ENCODE results near the gene PAGR1. TPM values are rescaled to one million over a fixed set of nuclear protein-coding genes. Genes with fewer than 3 reads are reported as not detected.
A peak's percentile ranks its signal among the peaks of the same experiment; 100 is the strongest.

PAGR1 gene
- total RNA-seq, 1 donor from 2014 or later: 14.7 TPM

DNA sequence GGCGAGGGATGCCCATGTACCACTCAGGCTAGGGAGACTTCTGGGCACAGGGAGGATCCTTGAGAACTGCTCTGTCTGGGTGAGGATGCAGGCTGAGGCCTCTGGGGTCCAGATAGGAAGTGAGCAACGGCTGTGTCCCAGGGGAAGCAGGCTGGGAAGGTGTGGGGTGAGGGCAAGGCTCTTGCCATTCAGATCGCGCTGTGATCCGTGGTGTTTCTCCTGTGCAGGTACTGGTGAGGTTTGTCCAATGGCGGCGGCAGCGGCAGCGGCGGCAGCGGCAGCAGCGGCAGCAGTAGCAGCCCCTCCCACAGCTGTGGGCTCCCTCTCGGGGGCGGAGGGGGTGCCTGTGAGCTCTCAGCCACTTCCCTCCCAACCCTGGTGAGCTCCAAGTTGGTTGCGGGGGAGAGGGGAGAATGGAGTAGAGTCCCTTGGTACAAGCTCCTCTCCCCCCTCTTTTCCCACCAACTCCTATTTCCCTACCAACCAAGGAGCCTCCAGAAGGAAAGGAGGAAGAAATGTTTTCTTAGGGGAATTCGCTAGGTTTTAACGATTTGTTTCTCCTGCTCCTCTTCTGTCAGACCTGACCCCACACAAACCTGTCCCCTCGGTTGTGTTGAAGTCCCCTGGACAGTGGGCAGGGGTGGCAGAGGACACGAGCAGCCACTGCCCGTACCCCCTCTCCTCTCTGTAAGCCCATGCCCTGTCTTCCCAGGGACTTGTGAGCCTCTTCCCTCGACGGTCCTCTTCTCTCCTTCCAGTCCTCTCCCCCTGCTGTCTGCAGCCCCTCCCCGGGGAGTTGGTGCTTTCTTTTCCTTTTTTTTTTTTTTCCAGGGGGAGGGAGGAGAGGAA is 5.9 kb upstream of the PAGR1 start:
- ATAC-seq (ENCODE audit: poor library complexity) (no peak), DNase-seq (no peak)
- intact Hi-C loops (cut with DNase I): loop anchor here (10.0 kb wide), 2 partner anchors 185 to 1115 kb away; partner anchors contain the start of genes FBXL19, HIRIP3 and INO80E

GRCh38 chr16:29810699-29811169 is 5.2 kb upstream of the PAGR1 start:
- no peak for DNase-seq
- intact Hi-C loops (cut with DNase I): loop anchor here (10.0 kb wide), 1 partner anchor 184 kb away; the partner anchor contains the start of genes HIRIP3 and INO80E
- no peak for ATAC-seq (ENCODE audit: poor library complexity)

GRCh38 chr16:29811170-29811895 is 4.6 kb upstream of the PAGR1 start:
- intact Hi-C loops (cut with DNase I): loop anchor here (10.0 kb wide), 1 partner anchor 183 kb away; the partner anchor contains the start of genes HIRIP3 and INO80E
- peak; percentile 73 for ATAC-seq (ENCODE audit: poor library complexity)
- DNase-seq: peak; percentile 98

GRCh38 chr16:29811896-29812665 is 3.9 kb upstream of the PAGR1 start, which contains the start of gene PRRT2:
Gene PRRT2 (plus strand): TSS chr16:29812193. CDS start chr16:29813055, 862 bp downstream.
- ATAC-seq (ENCODE audit: poor library complexity) (peak; percentile 2), DNase-seq (peak; percentile 75)
- intact Hi-C loops (cut with DNase I): loop anchor here (10.0 kb wide), 1 partner anchor 183 kb away; the partner anchor contains the start of genes HIRIP3 and INO80E

DNA sequence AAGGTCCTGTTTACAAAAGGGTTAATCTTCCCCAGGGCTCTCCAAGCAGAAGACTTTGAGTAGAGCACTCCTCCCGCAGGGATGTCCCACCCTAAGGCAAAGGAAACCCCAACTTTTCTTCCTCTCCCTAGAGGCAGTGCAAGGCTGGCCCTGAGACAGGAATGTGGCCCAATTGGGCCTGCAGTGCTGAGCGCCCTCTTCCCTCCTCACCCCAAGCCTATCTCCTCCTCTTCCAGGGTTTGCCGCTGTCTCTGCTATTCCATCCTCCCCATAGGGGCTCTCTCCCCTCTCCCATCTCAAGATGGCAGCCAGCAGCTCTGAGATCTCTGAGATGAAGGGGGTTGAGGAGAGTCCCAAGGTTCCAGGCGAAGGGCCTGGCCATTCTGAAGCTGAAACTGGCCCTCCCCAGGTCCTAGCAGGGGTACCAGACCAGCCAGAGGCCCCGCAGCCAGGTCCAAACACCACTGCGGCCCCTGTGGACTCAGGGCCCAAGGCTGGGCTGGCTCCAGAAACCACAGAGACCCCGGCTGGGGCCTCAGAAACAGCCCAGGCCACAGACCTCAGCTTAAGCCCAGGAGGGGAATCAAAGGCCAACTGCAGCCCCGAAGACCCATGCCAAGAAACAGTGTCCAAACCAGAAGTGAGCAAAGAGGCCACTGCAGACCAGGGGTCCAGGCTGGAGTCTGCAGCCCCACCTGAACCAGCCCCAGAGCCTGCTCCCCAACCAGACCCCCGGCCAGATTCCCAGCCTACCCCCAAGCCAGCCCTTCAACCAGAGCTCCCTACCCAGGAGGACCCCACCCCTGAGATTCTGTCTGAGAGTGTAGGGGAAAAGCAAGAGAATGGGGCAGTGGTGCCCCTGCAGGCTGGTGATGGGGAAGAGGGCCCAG is 3.0 kb upstream of the PAGR1 start:
- ATAC-seq (ENCODE audit: poor library complexity) (no peak), DNase-seq (peak; percentile 27)
- intact Hi-C loops (cut with DNase I): loop anchor here (10.0 kb wide), 1 partner anchor 182 kb away; the partner anchor contains the start of genes HIRIP3 and INO80E

DNA sequence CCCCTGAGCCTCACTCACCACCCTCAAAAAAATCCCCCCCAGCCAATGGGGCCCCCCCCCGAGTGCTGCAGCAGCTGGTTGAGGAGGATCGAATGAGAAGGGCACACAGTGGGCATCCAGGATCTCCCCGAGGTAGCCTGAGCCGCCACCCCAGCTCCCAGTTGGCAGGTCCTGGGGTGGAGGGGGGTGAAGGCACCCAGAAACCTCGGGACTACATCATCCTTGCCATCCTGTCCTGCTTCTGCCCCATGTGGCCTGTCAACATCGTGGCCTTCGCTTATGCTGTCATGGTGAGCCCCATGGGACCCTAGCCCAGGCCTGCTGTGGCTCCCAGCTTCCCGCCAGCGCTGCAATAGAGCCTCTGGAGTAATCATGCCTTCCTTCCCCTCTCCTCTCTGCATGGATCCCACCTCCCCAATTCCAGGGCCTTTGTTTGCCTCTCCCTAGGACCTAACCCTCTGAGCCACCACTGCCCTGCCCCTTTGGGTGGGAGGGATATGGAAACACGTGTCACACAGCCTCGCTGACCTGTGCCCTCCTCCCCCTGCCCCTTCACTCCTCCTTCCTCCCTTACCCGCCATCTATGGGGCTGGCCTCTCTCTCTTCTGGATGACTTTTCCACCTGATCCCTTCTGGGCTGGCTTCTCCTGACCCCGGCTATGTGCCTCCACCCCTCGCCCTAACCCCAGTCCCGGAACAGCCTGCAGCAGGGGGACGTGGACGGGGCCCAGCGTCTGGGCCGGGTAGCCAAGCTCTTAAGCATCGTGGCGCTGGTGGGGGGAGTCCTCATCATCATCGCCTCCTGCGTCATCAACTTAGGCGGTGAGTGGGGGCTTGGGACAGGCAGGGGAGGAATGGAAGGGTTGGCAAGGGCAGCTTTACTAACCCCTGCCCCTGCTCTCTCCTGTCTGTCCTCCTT is 2.0 kb upstream of the PAGR1 start:
- ATAC-seq (ENCODE audit: poor library complexity) (no peak), DNase-seq (no peak)
- intact Hi-C loops (cut with DNase I): loop anchor here (10.0 kb wide), 1 partner anchor 181 kb away; the partner anchor contains the start of genes HIRIP3 and INO80E

DNA sequence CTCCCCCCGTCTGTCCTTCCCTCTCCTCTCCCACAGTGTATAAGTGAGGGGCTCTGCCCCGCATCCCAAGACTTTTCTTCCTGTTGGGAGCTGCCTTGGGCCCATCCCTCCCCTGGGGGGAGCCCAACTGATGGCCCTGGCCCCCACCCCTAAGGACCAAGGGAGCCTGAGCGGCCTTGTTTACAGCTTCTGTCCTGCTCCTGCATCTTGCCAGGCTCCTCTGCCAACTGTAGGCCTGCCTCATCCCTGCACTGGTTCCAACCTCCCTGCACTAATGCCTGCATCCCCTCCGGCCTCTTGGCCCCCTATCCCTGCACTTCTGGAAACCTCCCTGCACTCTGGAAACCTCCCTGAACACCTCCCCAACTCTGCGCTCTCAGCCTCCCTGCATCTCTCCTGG is 1.4 kb upstream of the PAGR1 start:
- ATAC-seq (ENCODE audit: poor library complexity): no peak
- intact Hi-C loops (cut with DNase I): loop anchor here (10.0 kb wide), 1 partner anchor 180 kb away; the partner anchor contains the start of genes HIRIP3 and INO80E
- no peak for DNase-seq

DNA sequence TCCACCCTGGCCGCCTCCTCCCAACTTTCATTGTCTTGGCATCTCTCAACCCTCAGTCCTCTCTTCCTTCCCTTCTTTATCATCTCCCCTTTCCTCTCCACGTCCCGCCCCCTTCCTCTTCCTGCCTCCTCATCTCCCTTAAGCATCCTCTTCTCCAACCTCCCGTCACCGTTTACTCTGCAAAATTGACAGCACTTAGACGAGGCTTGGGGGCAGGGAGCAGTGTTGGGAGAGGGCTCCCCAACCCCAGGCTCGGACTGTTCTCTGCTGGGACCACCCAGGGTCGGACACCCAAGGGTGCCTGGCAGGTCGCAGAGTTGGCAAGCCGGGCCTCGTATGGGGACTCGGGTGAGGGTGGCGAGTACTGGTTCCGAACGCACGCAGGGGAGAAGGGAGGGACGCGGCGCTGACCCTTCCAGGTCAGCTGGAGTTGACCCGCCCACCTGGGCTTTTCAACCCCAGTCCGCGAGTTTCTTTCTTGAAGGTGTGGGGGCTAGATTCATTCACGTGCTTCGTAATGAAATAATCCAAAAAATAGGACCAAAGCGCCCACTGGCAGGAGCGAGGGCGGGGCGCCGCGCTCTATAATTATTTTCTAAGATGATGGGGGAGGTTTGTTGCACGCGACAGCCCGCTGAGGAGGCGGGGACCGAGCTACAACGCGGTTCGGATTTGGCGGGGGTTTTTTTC is 775 bp upstream of the PAGR1 start:
- DNase-seq (peak; percentile 68), ATAC-seq (ENCODE audit: poor library complexity) (no peak)
- intact Hi-C loops (cut with DNase I): loop anchor here (10.0 kb wide), 1 partner anchor 180 kb away; the partner anchor contains the start of genes HIRIP3 and INO80E

DNA sequence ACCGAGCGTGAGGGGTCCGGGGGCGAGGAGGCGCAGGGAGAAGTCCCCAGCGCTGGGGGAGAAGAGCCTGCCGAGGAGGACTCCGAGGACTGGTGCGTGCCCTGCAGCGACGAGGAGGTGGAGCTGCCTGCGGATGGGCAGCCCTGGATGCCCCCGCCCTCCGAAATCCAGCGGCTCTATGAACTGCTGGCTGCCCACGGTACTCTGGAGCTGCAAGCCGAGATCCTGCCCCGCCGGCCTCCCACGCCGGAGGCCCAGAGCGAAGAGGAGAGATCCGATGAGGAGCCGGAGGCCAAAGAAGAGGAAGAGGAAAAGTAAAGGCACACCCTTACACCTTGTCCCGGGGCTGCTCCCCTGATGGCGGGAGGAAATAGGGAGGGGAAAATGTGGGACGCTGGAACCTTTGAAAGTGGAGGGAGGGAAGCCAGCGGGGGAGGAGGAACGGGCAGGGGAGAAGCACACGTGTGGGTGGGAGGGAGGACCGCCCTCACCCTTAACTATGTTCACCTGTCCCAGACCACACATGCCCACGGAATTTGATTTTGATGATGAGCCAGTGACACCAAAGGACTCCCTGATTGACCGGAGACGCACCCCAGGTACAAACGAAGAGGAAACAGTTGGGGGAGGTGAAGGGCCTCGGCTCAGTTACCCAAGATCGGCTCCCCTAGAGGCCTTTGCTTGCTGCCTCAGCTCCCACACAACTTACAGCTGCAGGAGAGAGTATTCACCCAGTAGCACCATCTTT is 916 bp downstream of the PAGR1 start:
- ATAC-seq (ENCODE audit: poor library complexity): peak; percentile 54
- intact Hi-C loops (cut with DNase I): loop anchor here (10.0 kb wide), 1 partner anchor 178 kb away; the partner anchor contains the start of genes HIRIP3 and INO80E
- DNase-seq: peak; percentile 82

GRCh38 chr16:29818082-29818481 is 2.1 kb downstream of the PAGR1 start:
- ATAC-seq (ENCODE audit: poor library complexity) (no peak), DNase-seq (no peak)
- intact Hi-C loops (cut with DNase I): loop anchor here (10.0 kb wide), 1 partner anchor 177 kb away; the partner anchor contains the start of genes HIRIP3 and INO80E

DNA sequence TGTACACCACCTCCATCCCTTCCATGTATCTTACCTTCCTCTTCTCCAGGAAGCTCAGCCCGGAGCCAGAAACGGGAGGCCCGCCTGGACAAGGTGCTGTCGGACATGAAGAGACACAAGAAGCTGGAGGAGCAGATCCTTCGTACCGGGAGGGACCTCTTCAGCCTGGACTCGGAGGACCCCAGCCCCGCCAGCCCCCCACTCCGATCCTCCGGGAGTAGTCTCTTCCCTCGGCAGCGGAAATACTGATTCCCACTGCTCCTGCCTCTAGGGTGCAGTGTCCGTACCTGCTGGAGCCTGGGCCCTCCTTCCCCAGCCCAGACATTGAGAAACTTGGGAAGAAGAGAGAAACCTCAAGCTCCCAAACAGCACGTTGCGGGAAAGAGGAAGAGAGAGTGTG is 3.6 kb downstream of the PAGR1 start:
- intact Hi-C loops (cut with DNase I): loop anchor here (10.0 kb wide), 1 partner anchor 175 kb away; the partner anchor contains the start of genes HIRIP3 and INO80E
- ATAC-seq (ENCODE audit: poor library complexity) (no peak), DNase-seq (no peak)

GRCh38 chr16:29820271-29820701 is 4.3 kb downstream of the PAGR1 start, which contains the start of gene MVP:
Gene MVP (plus strand): TSS chr16:29820462. CDS start chr16:29830550, 10,088 bp downstream.
- ATAC-seq (ENCODE audit: poor library complexity) (peak; percentile 41), DNase-seq (peak; percentile 82)
- intact Hi-C loops (cut with DNase I): no loop called here

DNA sequence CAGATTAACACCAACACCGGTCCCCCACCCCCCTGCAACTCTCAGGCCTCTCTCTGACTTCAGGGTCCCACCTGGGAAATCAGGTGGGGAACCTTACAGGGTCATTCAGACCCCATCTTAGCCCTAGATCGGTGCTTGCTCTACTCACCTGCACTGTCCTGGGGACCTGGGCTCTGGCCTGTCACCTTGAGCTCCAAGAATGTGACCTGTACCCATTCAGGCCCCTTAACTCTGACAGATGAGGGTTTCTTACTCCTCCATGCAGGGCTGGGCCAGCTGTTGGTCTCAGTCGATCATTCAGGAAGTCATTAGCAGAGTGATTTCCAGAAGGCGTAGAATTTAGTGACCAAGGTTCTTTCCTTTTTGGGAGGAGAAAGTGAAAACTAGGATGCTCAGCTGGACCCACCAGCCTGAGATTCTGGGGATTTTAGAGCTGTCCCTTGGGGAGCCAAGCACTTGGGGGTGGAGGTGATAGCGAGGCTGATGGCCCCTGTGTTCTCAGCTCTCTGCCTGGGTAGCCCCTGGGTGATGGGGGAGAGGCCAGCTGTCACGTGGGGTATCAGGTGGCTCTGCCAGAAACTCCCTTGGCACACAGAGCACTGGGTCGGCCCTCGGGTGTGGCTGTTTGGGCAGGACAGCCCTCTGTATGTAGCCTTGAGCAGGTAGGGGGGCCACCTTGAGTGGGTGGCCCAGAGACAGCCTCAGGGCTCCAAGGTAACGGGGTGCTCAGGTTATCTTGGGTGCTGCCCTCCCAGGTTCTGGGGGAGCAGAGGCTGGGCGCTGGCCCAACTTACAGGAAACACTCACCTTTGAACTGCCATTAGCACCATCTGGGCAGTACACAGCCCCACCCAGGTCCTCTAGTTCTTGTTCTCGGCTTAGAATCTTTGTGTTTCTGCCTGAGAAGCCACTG is 5.0 kb downstream of the PAGR1 start:
- intact Hi-C loops (cut with DNase I): no loop called here
- DNase-seq: peak; percentile 62
- peak; percentile 4 for ATAC-seq (ENCODE audit: poor library complexity)

All from Right ventricle myocardium superior (tissue), 1 donor.